ENCODE results near the gene CBLC. TPM values are rescaled to one million over a fixed set of nuclear protein-coding genes. Genes with fewer than 3 reads are reported as not detected.
"Not testable (repeated sequence)": the region's sequence is repeated elsewhere in the genome, so short reads cannot be mapped to it uniquely, and the experiment has no call there.

The CBLC gene
- total and polyA plus RNA-seq, 8 donors = 3.1 to 6.1 (median 4.2) TPM

GRCh38 chr19:44770550-44771257 lies 7.0 kb upstream of the CBLC start:
- Histone ChIP-seq H3K9me3 (no peaks in the 10 kb centered on the region), H3K27ac (peak overlapping the region in 1 of 2 donors; percentile 73), H3K4me1 (peaks cover 0 to 51% of the 10 kb centered on the region in 2 donors), H3K36me3 (no peaks in the 10 kb centered on the region), H3K27me3 (no peaks in the 10 kb centered on the region), H3K4me3 (no peak overlapping the region)
- intact Hi-C loops (cut with DNase I) = loop anchor here in 1 of 2 donors (5.0 kb wide), 1 partner anchor 83 kb away; no protein-coding TSS in a partner anchor
- peak; percentile 76 to 81 for TF ChIP-seq CTCF (IDR thresholded peaks at IDR 0.05)
- DNase-seq = peak; percentile 82 to 97 (median 95)
- ATAC-seq = peak; percentile 100

DNA sequence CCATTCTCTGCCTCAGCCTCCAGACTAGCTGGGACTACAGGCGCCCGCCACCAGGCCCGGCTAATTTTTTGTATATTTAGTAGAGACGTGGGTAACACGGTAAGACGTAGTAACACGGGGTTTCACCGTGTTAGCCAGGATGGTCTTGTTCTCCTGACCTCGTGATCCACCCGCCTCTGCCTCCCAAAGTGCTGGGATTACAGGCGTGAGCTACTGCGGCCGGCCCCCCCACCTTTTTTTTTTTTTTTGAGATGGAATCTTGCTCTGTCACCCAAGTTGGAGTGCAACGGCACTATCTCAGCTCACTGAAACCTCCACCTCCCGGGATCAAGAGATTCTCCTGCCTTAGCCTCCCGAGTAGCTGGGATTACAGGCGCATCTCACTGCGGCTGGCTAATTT lies 5.5 kb upstream of the CBLC start:
- not testable (repeated sequence) for H3K36me3 ChIP-seq, H3K27me3 ChIP-seq, DNase-seq, H3K27ac ChIP-seq, H3K4me3 ChIP-seq, H3K9me3 ChIP-seq, ATAC-seq
- H3K4me1 ChIP-seq = peaks cover 0 to 37% of the 10 kb centered on the region in 2 donors
- intact Hi-C loops (cut with DNase I) = loop anchor here in 1 of 2 donors (2.0 to 5.0 kb wide), 2 partner anchors 49 to 85 kb away; no protein-coding TSS in a partner anchor

- no peak for DNase-seq
- no peaks in the 10 kb centered on the region for H3K9me3 ChIP-seq
- no peak overlapping the region for H3K4me3 ChIP-seq
- H3K27me3 ChIP-seq = peaks cover 0 to 7% of the 10 kb centered on the region in 2 donors
- peaks cover 3 to 32% of the 10 kb centered on the region in 2 donors for H3K4me1 ChIP-seq
- no peak overlapping the region for H3K27ac ChIP-seq
- intact Hi-C loops (cut with DNase I) = loop anchor here in 1 of 2 donors (2.0 to 5.0 kb wide), 2 partner anchors 50 to 86 kb away; no protein-coding TSS in a partner anchor
- H3K36me3 ChIP-seq = no peaks in the 10 kb centered on the region
- TF ChIP-seq CTCF (IDR thresholded peaks at IDR 0.05) = no peak
- no peak for ATAC-seq
Measured at GRCh38 chr19:44772959-44773358, 4.7 kb upstream of the CBLC start.

GRCh38 chr19:44775676-44776240 lies 1.9 kb upstream of the CBLC start:
- TF ChIP-seq CTCF (IDR thresholded peaks at IDR 0.05) = no peak
- no peaks in the 10 kb centered on the region for H3K9me3 ChIP-seq
- H3K4me3 ChIP-seq = no peak overlapping the region
- no peaks in the 10 kb centered on the region for H3K36me3 ChIP-seq
- H3K4me1 ChIP-seq = peaks cover 3 to 8% of the 10 kb centered on the region in 2 donors
- DNase-seq (no peak), ATAC-seq (no peak)
- intact Hi-C loops (cut with DNase I) = no loop called here
- H3K27ac ChIP-seq = no peak overlapping the region
- H3K27me3 ChIP-seq = peaks cover 0 to 9% of the 10 kb centered on the region in 2 donors

DNA sequence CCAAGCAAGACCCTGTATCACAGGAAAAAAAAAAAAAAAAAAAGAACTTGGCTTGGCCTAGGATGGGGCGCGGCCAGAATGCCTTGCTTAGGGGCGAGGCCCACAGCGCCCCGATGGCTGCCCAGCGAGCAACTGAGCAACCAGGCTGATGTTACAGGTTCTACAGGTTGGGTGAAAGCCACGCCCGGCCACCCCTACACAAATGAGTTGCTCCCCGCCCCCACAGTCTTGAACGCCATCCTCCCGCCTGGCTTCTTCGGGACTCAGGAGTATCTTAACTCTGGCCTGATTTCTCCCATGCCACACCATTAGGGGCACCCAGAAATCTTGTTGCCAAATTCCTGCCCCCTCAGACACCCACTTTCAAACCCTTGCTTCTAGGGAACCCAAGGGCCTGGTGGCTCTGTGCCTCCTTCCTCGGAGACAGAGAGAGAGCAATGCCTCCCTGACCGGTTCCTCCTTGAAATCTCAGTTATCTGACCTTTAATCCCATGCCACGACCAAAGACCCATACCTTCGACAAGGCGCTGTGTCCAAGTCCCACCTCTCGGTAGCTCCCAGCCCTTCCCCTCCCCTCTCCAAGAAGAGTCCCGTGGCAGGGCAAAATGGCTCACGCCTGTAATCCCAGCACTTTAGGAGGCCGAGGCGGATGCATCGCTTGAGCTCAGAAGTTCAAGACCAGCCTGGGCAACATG lies 1.1 kb upstream of the CBLC start:
- intact Hi-C loops (cut with DNase I) = no loop called here
- H3K4me3 ChIP-seq = no peak overlapping the region
- peaks cover 0 to 9% of the 10 kb centered on the region in 2 donors for H3K27me3 ChIP-seq
- H3K4me1 ChIP-seq = peaks cover 3 to 5% of the 10 kb centered on the region in 2 donors
- peak in 2 of 4 donors; percentile 55 to 80 for DNase-seq
- peak; percentile 72 for ATAC-seq
- no peaks in the 10 kb centered on the region for H3K9me3 ChIP-seq
- TF ChIP-seq CTCF (IDR thresholded peaks at IDR 0.05) = no peak
- no peaks in the 10 kb centered on the region for H3K36me3 ChIP-seq
- no peak overlapping the region for H3K27ac ChIP-seq

Measured in left lung (tissue), 10 donors.